A549 (cell line): Measurements from ENCODE around the gene FAM131C.
"Not testable (repeated sequence)": the region's sequence is repeated elsewhere in the genome, so short reads cannot be mapped to it uniquely, and the experiment has no call there.

Experiments used
- BHLHE40 ChIP-seq: IDR thresholded peaks from 2 replicates; pipeline ENCODE4 v1.6.1; 2012; ENCODE audit warnings: low read depth, low read length, inconsistent platforms
- CEBPB ChIP-seq, 2 experiments: fragments of >200 bp in 1 of 2; sonication (Bioruptor Twin) in 1 of 2; formaldehyde crosslinking in 1 of 2; IDR thresholded peaks; 2 replicates each; pipeline ENCODE4 v1.6.1; 2012 to 2016
- ESRRA ChIP-seq: fragments of 150-350 bp; IDR thresholded peaks from 2 replicates; pipeline ENCODE4 v1.6.1; 2014; ENCODE audit warnings: mild to moderate bottlenecking, low read length, borderline replicate concordance
- KDM5A ChIP-seq: fragments of 200-600 bp; sonication (generic); IDR thresholded peaks from 2 replicates; pipeline ENCODE4 v1.6.1; 2016; ENCODE audit warnings: antibody characterized with exemption, mild to moderate bottlenecking
- MYC ChIP-seq: IDR thresholded peaks from 2 replicates; pipeline ENCODE4 v1.6.1; 2012; ENCODE audit warnings: mild to moderate bottlenecking, inconsistent platforms, low read length, improper control_type of control experiment, borderline replicate concordance
- NPAS2 ChIP-seq: fragments of 250-450 bp; sonication (Bioruptor Pico); IDR thresholded peaks from 2 replicates; pipeline ENCODE4 v1.8.0; 2022; ENCODE audit warnings: mild to moderate bottlenecking, moderate library complexity, borderline replicate concordance
- POLR2A ChIP-seq: IDR thresholded peaks from 2 replicates; pipeline ENCODE4 v1.6.1; 2012; ENCODE audit warnings: mild to moderate bottlenecking, low read length
- POLR2AphosphoS2 ChIP-seq: conservative IDR thresholded peaks from 2 replicates; pipeline ENCODE4 v1.6.1; 2012; ENCODE audit warnings: low read length, improper control_type of control experiment, inconsistent platforms
- RAD21 ChIP-seq, 2 experiments: fragments of >200 bp in 1 of 2; sonication (Bioruptor Twin) in 1 of 2; formaldehyde crosslinking in 1 of 2; IDR thresholded peaks in 1 of 2; conservative IDR thresholded peaks in 1 of 2; 2 replicates in 1 of 2; 3 replicates in 1 of 2; pipeline ENCODE4 v1.6.1; 2012 to 2018; ENCODE audit warnings: inconsistent platforms in 1 of 2
- RNF2 ChIP-seq: fragments of 200-600 bp; sonication (generic); IDR thresholded peaks from 2 replicates; pipeline ENCODE4 v1.6.1; 2016; ENCODE audit warnings: low read depth, mild to moderate bottlenecking, antibody characterized with exemption, moderate library complexity, borderline replicate concordance
- SREBF2 ChIP-seq: fragments of 450-650 bp; IDR thresholded peaks from 2 replicates; pipeline ENCODE4 v1.6.1; 2014; ENCODE audit warnings: mild to moderate bottlenecking, moderate library complexity
- TFCP2L1 ChIP-seq: fragments of 250-450 bp; sonication (Bioruptor Pico); IDR thresholded peaks from 2 replicates; pipeline ENCODE4 v1.5.0; 2021; ENCODE audit warnings: mild to moderate bottlenecking
- TF ChIP-seq, protein P1 (sequence below): fragments of >200 bp; sonication (Bioruptor Twin); formaldehyde crosslinking; IDR thresholded peaks from 3 replicates; pipeline ENCODE4 v1.5.1; 2016
- TF ChIP-seq, protein P2 (sequence below): IDR thresholded peaks from 2 replicates; pipeline ENCODE4 v1.6.1; 2012

DNA sequence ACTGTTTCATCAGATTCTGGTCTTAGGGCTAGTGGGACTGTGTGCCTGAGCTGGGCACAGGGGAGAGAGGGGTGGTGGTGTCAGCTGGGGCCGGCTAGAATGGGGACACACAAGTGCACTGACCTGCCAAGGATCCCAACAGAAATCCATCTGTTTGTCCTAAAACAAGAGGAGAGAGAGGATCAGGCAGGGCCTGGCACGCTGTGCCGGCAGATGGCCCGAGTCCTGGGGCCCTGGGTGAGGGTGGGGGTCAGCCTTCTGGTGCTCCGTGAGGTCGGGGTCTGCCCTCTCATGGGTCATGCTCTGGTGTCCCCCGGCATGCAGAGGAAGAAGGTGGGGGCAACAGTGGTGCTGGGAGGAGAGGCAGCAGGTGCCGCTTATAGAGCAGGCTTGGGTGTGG is 33.6 kb downstream of the FAM131C start:
- TF ChIP-seq RAD21 (conservative IDR thresholded peaks at IDR 0.05 in 1 of 2, IDR thresholded peaks at IDR 0.05 in 1 of 2); ESRRA; POLR2A; CEBPB (IDR thresholded peaks at IDR 0.05); RNF2; TFCP2L1 (CRISPR knock-in tag); POLR2AphosphoS2; BHLHE40; SREBF2; MYC; NPAS2 (CRISPR knock-in tag); KDM5A: not testable (repeated sequence)
- TF ChIP-seq, protein P1, sequence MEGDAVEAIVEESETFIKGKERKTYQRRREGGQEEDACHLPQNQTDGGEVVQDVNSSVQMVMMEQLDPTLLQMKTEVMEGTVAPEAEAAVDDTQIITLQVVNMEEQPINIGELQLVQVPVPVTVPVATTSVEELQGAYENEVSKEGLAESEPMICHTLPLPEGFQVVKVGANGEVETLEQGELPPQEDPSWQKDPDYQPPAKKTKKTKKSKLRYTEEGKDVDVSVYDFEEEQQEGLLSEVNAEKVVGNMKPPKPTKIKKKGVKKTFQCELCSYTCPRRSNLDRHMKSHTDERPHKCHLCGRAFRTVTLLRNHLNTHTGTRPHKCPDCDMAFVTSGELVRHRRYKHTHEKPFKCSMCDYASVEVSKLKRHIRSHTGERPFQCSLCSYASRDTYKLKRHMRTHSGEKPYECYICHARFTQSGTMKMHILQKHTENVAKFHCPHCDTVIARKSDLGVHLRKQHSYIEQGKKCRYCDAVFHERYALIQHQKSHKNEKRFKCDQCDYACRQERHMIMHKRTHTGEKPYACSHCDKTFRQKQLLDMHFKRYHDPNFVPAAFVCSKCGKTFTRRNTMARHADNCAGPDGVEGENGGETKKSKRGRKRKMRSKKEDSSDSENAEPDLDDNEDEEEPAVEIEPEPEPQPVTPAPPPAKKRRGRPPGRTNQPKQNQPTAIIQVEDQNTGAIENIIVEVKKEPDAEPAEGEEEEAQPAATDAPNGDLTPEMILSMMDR, result not testable (repeated sequence)
- TF ChIP-seq, protein P2, sequence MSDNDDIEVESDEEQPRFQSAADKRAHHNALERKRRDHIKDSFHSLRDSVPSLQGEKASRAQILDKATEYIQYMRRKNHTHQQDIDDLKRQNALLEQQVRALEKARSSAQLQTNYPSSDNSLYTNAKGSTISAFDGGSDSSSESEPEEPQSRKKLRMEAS, result not testable (repeated sequence)
